Measurements from ENCODE around the gene TMEM191C. TPM values are rescaled to one million over a fixed set of nuclear protein-coding genes. Genes with fewer than 3 reads are reported as not detected.
"Not testable (repeated sequence)": the region's sequence is repeated elsewhere in the genome, so short reads cannot be mapped to it uniquely, and the experiment has no call there.

Gene TMEM191C
- total RNA-seq, 5 donors from 2014 or later (not counting 1 experiment from before 2014, with no cell fraction given), result 2.6 to 10.3 (median 5.4) TPM

- no peak overlapping the region for H3K27ac Mint-ChIP-seq
- POLR2A ChIA-PET, result no interaction called here
These were observed 10.0 kb upstream of the TMEM191C start for GRCh38 chr22:21457023-21457787.

GRCh38 chr22:21462672-21463071, 4.5 kb upstream of the TMEM191C start:
- CTCF ChIA-PET; H3K27ac Mint-ChIP-seq; H3K27me3 Mint-ChIP-seq; H3K4me1 ChIP-seq (ENCODE audit: control insufficient read depth in 1 of 2, extremely low read depth in 1 of 2, insufficient read depth in 2 of 2, low read length in 2 of 2); H3K4me3 ChIP-seq (ENCODE audit: control insufficient read depth in 1 of 2, extremely low read depth in 1 of 2, low read length in 1 of 2); POLR2A ChIA-PET; H3K27me3 ChIP-seq (replicated peaks in 1 of 2; ENCODE audit: control insufficient read depth in 2 of 2, extremely low read depth in 1 of 2, insufficient read depth in 2 of 2, low read length in 1 of 2); H3K9me3 ChIP-seq; H3K36me3 ChIP-seq (ENCODE audit: control insufficient read depth in 2 of 2, extremely low read depth in 1 of 2, insufficient read depth in 1 of 2, low read length in 1 of 2); ATAC-seq (replicated peaks in 1 of 4); H3K36me3 Mint-ChIP-seq; H3K9me3 Mint-ChIP-seq; DNase-seq; H3K27ac ChIP-seq (ENCODE audit: low read length); H3K4me1 Mint-ChIP-seq; H3K4me3 Mint-ChIP-seq: not testable (repeated sequence)
- no CpG with 5 or more reads among the region's 4 CpGs for WGBS (ENCODE audit: insufficient coverage)

More at GRCh38 chr22:21457023-21457787, 10.0 kb upstream of the TMEM191C start:
- Histone ChIP-seq H3K27ac (ENCODE audit: low read length) (no peak overlapping the region), H3K4me1 (ENCODE audit: control insufficient read depth in 1 of 2, extremely low read depth in 1 of 2, insufficient read depth in 2 of 2, low read length in 2 of 2) (no peaks in the 10 kb centered on the region), H3K36me3 (ENCODE audit: control insufficient read depth in 2 of 2, extremely low read depth in 1 of 2, insufficient read depth in 1 of 2, low read length in 1 of 2) (no peaks in the 10 kb centered on the region), H3K4me3 (ENCODE audit: control insufficient read depth in 1 of 2, extremely low read depth in 1 of 2, low read length in 1 of 2) (no peak overlapping the region), H3K27me3 (replicated peaks in 1 of 2; ENCODE audit: control insufficient read depth in 2 of 2, extremely low read depth in 1 of 2, insufficient read depth in 2 of 2, low read length in 1 of 2) (no peaks in the 10 kb centered on the region), H3K9me3 (no peaks in the 10 kb centered on the region)
- CTCF ChIA-PET, result no interaction called here
- DNase-seq (no peak), ATAC-seq (replicated peaks in 1 of 4) (no peak)
- Mint-ChIP-seq H3K27me3 (no peaks in the 10 kb centered on the region), H3K4me1 (no peaks in the 10 kb centered on the region), H3K36me3 (no peaks in the 10 kb centered on the region), H3K9me3 (no peaks in the 10 kb centered on the region), H3K4me3 (no peak overlapping the region)
- 89% methylated on average over 10 of the region's 19 CpGs for WGBS (ENCODE audit: insufficient coverage)

- peak overlapping the region; percentile 81 to 87 (median 86) for H3K4me3 Mint-ChIP-seq
These were observed 1.3 kb downstream of the TMEM191C start for GRCh38 chr22:21468194-21469096.

GRCh38 chr22:21469097-21469994, 2.2 kb downstream of the TMEM191C start:
- WGBS (ENCODE audit: insufficient coverage), result 0% methylated on average over 1 of the region's 87 CpGs
- H3K27me3 Mint-ChIP-seq; H3K36me3 Mint-ChIP-seq; H3K27ac Mint-ChIP-seq; H3K4me1 Mint-ChIP-seq; CTCF ChIA-PET; H3K27me3 ChIP-seq (replicated peaks in 1 of 2; ENCODE audit: control insufficient read depth in 2 of 2, extremely low read depth in 1 of 2, insufficient read depth in 2 of 2, low read length in 1 of 2); H3K9me3 ChIP-seq; H3K9me3 Mint-ChIP-seq; H3K4me3 Mint-ChIP-seq; POLR2A ChIA-PET; H3K27ac ChIP-seq (ENCODE audit: low read length); H3K4me1 ChIP-seq (ENCODE audit: control insufficient read depth in 1 of 2, extremely low read depth in 1 of 2, insufficient read depth in 2 of 2, low read length in 2 of 2); ATAC-seq (replicated peaks in 1 of 4); H3K4me3 ChIP-seq (ENCODE audit: control insufficient read depth in 1 of 2, extremely low read depth in 1 of 2, low read length in 1 of 2); H3K36me3 ChIP-seq (ENCODE audit: control insufficient read depth in 2 of 2, extremely low read depth in 1 of 2, insufficient read depth in 1 of 2, low read length in 1 of 2): not testable (repeated sequence)
- peak in 14 of 35 experiments; percentile 8 to 32 (median 18) for DNase-seq

More at GRCh38 chr22:21468194-21469096, 1.3 kb downstream of the TMEM191C start:
- peak overlapping the region; percentile 94 to 95 for H3K27ac Mint-ChIP-seq
- H3K27me3 Mint-ChIP-seq; H3K36me3 Mint-ChIP-seq; H3K27me3 ChIP-seq (replicated peaks in 1 of 2; ENCODE audit: control insufficient read depth in 2 of 2, extremely low read depth in 1 of 2, insufficient read depth in 2 of 2, low read length in 1 of 2); H3K4me1 Mint-ChIP-seq; POLR2A ChIA-PET; CTCF ChIA-PET; H3K9me3 ChIP-seq; H3K4me1 ChIP-seq (ENCODE audit: control insufficient read depth in 1 of 2, extremely low read depth in 1 of 2, insufficient read depth in 2 of 2, low read length in 2 of 2); H3K9me3 Mint-ChIP-seq; H3K36me3 ChIP-seq (ENCODE audit: control insufficient read depth in 2 of 2, extremely low read depth in 1 of 2, insufficient read depth in 1 of 2, low read length in 1 of 2): not testable (repeated sequence)
- Histone ChIP-seq H3K27ac (ENCODE audit: low read length) (peak overlapping the region; percentile 29), H3K4me3 (ENCODE audit: control insufficient read depth in 1 of 2, extremely low read depth in 1 of 2, low read length in 1 of 2) (peak overlapping the region in 1 of 2 donors; percentile 40)
- DNase-seq (peak; percentile 85 to 96 (median 90)), ATAC-seq (replicated peaks in 1 of 4) (peak; percentile 87 to 89 (median 88))
- no CpG with 5 or more reads among the region's 60 CpGs for WGBS (ENCODE audit: insufficient coverage)

- WGBS (ENCODE audit: insufficient coverage), result no CpG with 5 or more reads among the region's 11 CpGs
- H3K4me3 Mint-ChIP-seq; CTCF ChIA-PET; H3K4me1 ChIP-seq (ENCODE audit: control insufficient read depth in 1 of 2, extremely low read depth in 1 of 2, insufficient read depth in 2 of 2, low read length in 2 of 2); H3K27ac ChIP-seq (ENCODE audit: low read length); H3K27me3 ChIP-seq (replicated peaks in 1 of 2; ENCODE audit: control insufficient read depth in 2 of 2, extremely low read depth in 1 of 2, insufficient read depth in 2 of 2, low read length in 1 of 2); H3K9me3 Mint-ChIP-seq; H3K27ac Mint-ChIP-seq; ATAC-seq (replicated peaks in 1 of 4); H3K36me3 Mint-ChIP-seq; POLR2A ChIA-PET; DNase-seq; H3K4me3 ChIP-seq (ENCODE audit: control insufficient read depth in 1 of 2, extremely low read depth in 1 of 2, low read length in 1 of 2); H3K4me1 Mint-ChIP-seq; H3K27me3 Mint-ChIP-seq; H3K9me3 ChIP-seq; H3K36me3 ChIP-seq (ENCODE audit: control insufficient read depth in 2 of 2, extremely low read depth in 1 of 2, insufficient read depth in 1 of 2, low read length in 1 of 2): not testable (repeated sequence)
These were observed 5.8 kb downstream of the TMEM191C start for GRCh38 chr22:21472984-21473383.

- H3K27me3 Mint-ChIP-seq; H3K36me3 ChIP-seq (ENCODE audit: control insufficient read depth in 2 of 2, extremely low read depth in 1 of 2, insufficient read depth in 1 of 2, low read length in 1 of 2); ATAC-seq (replicated peaks in 1 of 4); POLR2A ChIA-PET; H3K4me1 ChIP-seq (ENCODE audit: control insufficient read depth in 1 of 2, extremely low read depth in 1 of 2, insufficient read depth in 2 of 2, low read length in 2 of 2); H3K27ac Mint-ChIP-seq; CTCF ChIA-PET; H3K4me3 Mint-ChIP-seq; H3K9me3 Mint-ChIP-seq; H3K4me3 ChIP-seq (ENCODE audit: control insufficient read depth in 1 of 2, extremely low read depth in 1 of 2, low read length in 1 of 2); H3K36me3 Mint-ChIP-seq; H3K9me3 ChIP-seq; H3K4me1 Mint-ChIP-seq; H3K27ac ChIP-seq (ENCODE audit: low read length); DNase-seq; H3K27me3 ChIP-seq (replicated peaks in 1 of 2; ENCODE audit: control insufficient read depth in 2 of 2, extremely low read depth in 1 of 2, insufficient read depth in 2 of 2, low read length in 1 of 2): not testable (repeated sequence)
- WGBS (ENCODE audit: insufficient coverage), result no CpG with 5 or more reads among the region's 13 CpGs
These were observed 6.5 kb downstream of the TMEM191C start for GRCh38 chr22:21473664-21474063.

All from T-cell (primary cell).